Measurements from ENCODE around the gene PSTPIP1.

DNA sequence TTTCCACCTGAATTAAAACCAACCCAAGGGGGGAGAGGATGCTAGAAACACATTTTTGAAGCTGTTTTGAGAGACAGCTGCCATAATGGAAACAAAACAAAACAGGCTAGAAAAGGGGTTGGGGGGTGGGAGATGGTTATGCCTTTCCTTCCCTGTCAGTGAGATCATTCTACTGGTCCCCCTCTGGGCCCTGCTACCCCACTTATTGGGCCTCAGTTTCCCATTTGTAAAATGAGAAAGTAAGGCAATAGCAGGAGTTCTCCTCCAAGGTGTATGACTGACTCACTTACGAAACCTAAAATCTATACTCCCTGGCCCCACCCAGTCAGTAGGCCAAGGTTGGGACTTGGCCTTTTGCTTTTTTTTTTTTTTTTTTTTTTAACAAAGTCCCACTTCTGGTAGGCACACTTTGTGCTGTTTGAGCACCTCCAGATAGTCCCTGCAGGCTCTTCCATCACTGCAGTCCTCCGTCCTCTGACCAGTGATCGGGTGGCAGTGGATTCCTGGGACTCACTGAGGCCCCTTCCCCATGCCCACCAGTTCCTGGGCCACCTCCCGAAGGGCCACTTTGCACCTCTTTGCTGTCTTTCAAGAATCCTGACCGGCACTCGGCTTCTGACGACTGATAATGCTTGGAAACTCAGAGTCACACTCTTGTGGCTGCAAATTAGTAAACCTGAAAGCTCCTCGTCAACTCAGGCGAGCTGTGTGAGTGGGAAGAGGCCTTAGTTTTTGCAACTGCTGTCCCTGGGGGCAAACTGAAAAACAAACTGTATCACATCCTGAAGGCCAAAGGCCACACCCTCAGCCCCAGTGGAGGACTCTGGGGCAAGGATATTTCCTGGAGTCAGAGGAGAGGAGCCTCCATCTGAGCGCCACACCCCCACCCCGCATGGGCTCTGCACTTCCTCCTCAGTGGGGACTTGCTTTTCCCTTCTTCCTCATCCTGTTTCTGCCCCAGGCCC is 6.7 kb upstream of the PSTPIP1 start:
- no peak for TF ChIP-seq EZH2 (IDR thresholded peaks at IDR 0.05; ENCODE audit: insufficient read depth, low read length)
- TF ChIP-seq, protein P1, sequence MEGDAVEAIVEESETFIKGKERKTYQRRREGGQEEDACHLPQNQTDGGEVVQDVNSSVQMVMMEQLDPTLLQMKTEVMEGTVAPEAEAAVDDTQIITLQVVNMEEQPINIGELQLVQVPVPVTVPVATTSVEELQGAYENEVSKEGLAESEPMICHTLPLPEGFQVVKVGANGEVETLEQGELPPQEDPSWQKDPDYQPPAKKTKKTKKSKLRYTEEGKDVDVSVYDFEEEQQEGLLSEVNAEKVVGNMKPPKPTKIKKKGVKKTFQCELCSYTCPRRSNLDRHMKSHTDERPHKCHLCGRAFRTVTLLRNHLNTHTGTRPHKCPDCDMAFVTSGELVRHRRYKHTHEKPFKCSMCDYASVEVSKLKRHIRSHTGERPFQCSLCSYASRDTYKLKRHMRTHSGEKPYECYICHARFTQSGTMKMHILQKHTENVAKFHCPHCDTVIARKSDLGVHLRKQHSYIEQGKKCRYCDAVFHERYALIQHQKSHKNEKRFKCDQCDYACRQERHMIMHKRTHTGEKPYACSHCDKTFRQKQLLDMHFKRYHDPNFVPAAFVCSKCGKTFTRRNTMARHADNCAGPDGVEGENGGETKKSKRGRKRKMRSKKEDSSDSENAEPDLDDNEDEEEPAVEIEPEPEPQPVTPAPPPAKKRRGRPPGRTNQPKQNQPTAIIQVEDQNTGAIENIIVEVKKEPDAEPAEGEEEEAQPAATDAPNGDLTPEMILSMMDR (IDR thresholded peaks at IDR 0.05; ENCODE audit: insufficient read depth, low read depth, low read length): no peak
